SK-N-SH (cell line): ENCODE measurements around the gene TXNDC2. TPM values are rescaled to one million over a fixed set of nuclear protein-coding genes. Genes with fewer than 3 reads are reported as not detected.
"Not testable (repeated sequence)": the region's sequence is repeated elsewhere in the genome, so short reads cannot be mapped to it uniquely, and the experiment has no call there.

Experiments used
- CTCF ChIA-PET: fragments of 300-600, 350-600 bp; formaldehyde crosslinking; extraction: SDS; loops from one replicate; lab custom pipeline; 2021; lab: Yijun Ruan, JAX
- POLR2A ChIA-PET: fragments of 350-600 bp; sonication (Branson Sonifier 250); formaldehyde crosslinking; extraction: SDS; loops from one replicate; lab custom pipeline; 2020; ENCODE audit warnings: antibody characterized with exemption, inconsistent platforms; lab: Yijun Ruan, JAX
- DNase-seq: peaks from one replicate; pipeline ENCODE4 v3.0.0; 2012
- H2AFZ ChIP-seq: fragments of 200-600 bp; sonication (generic); 2 replicates; pipeline ENCODE4 v1.8.1; 2016; ENCODE audit warnings: antibody characterized with exemption, mild to moderate bottlenecking, low read depth
- H3F3A ChIP-seq: fragments of 200-600 bp; sonication (generic); replicated peaks from 2 replicates; pipeline ENCODE3; 2016; ENCODE audit warnings: antibody characterized with exemption, mild to moderate bottlenecking; ENCODE audit not compliant: insufficient read depth
- H3K27ac ChIP-seq, 2 experiments: fragments of 200-500 bp in 1 of 2; fragments of 200-600 bp in 1 of 2; sonication (Bioruptor generic) in 1 of 2; sonication (generic), shearing (Covaris generic) in 1 of 2; 2 replicates each; pipeline versions ENCODE4 v1.5.1 to v1.6.1; 2014 to 2016; ENCODE audit warnings: low read depth in 2 of 2, inconsistent platforms in 1 of 2, low read length in 1 of 2, mild to moderate bottlenecking in 1 of 2, mixed read lengths in 1 of 2
- H3K27me3 ChIP-seq: fragments of 200-600 bp; sonication (generic), shearing (Covaris generic); 2 replicates; pipeline ENCODE4 v1.6.1; 2016; ENCODE audit warnings: mixed run types; ENCODE audit not compliant: insufficient read depth
- H3K36me3 ChIP-seq, 2 experiments: fragments of 200-500 bp in 1 of 2; fragments of 200-600 bp in 1 of 2; sonication (Bioruptor generic) in 1 of 2; sonication (generic) in 1 of 2; replicated peaks in 1 of 2; 2 replicates each; pipeline versions ENCODE3 to v1.5.1; 2014 to 2016; ENCODE audit warnings: low read length in 1 of 2, mild to moderate bottlenecking in 1 of 2; ENCODE audit not compliant: insufficient read depth in 2 of 2, control insufficient read depth in 1 of 2
- H3K4me1 ChIP-seq, 2 experiments: fragments of 200-500 bp in 1 of 2; fragments of 200-600 bp in 1 of 2; sonication (Bioruptor generic) in 1 of 2; sonication (generic), shearing (Covaris generic) in 1 of 2; 2 replicates each; pipeline versions ENCODE4 v1.5.1 to v1.6.1; 2014 to 2016; ENCODE audit warnings: low read depth in 1 of 2, low read length in 1 of 2, mixed run types in 1 of 2; ENCODE audit not compliant: insufficient read depth in 2 of 2, control insufficient read depth in 1 of 2
- H3K4me2 ChIP-seq: fragments of 200-600 bp; sonication (generic), shearing (Covaris generic); 2 replicates; pipeline ENCODE4 v1.6.1; 2017; ENCODE audit warnings: mixed run types
- H3K4me3 ChIP-seq, 2 experiments: fragments of 200-500 bp in 1 of 2; fragments of 200-600 bp in 1 of 2; sonication (Bioruptor generic) in 1 of 2; sonication (generic), shearing (Covaris generic) in 1 of 2; 2 replicates each; pipeline versions ENCODE4 v1.5.1 to v1.8.1; 2014 to 2016; ENCODE audit warnings: low read depth in 2 of 2, inconsistent platforms in 1 of 2, low read length in 1 of 2, mild to moderate bottlenecking in 1 of 2, mixed read lengths in 1 of 2, moderate library complexity in 1 of 2
- H3K79me2 ChIP-seq: fragments of 200-600 bp; sonication (generic); 2 replicates; pipeline ENCODE4 v1.8.1; 2017; ENCODE audit warnings: mild to moderate bottlenecking; ENCODE audit not compliant: insufficient read depth
- H3K9ac ChIP-seq: fragments of 200-600 bp; sonication (generic); 2 replicates; pipeline ENCODE4 v1.6.1; 2017; ENCODE audit warnings: mixed run types
- H3K9me2 ChIP-seq: fragments of 200-600 bp; sonication (generic); 2 replicates; pipeline ENCODE4 v1.6.1; 2017; ENCODE audit warnings: mixed run types
- H3K9me3 ChIP-seq: fragments of 200-600 bp; sonication (generic); 2 replicates; pipeline ENCODE4 v1.6.1; 2017; ENCODE audit warnings: mixed run types, mild to moderate bottlenecking, moderate library complexity
- H4K20me1 ChIP-seq: fragments of 200-600 bp; sonication (generic); 2 replicates; pipeline ENCODE4 v1.6.1; 2017; ENCODE audit warnings: mild to moderate bottlenecking, mixed run types; ENCODE audit not compliant: insufficient read depth
- ELF1 ChIP-seq: IDR thresholded peaks from 2 replicates; pipeline ENCODE4 v1.4.0; 2012
- EP300 ChIP-seq, 2 experiments: IDR thresholded peaks; 2 replicates each; pipeline versions ENCODE4 v1.4.0 to v1.6.1; 2012; ENCODE audit warnings: borderline replicate concordance in 1 of 2, low read depth in 1 of 2, low read length in 1 of 2
- FOSL2 ChIP-seq: IDR thresholded peaks from 2 replicates; pipeline ENCODE4 v1.4.0; 2012; ENCODE audit warnings: low read depth, mild to moderate bottlenecking, moderate library complexity, borderline replicate concordance
- FOXM1 ChIP-seq: IDR thresholded peaks from 2 replicates; pipeline ENCODE4 v1.4.0; 2012; ENCODE audit warnings: low read depth, mild to moderate bottlenecking
- JUND ChIP-seq: IDR thresholded peaks from 2 replicates; pipeline ENCODE4 v1.4.0; 2012
- MXI1 ChIP-seq: IDR thresholded peaks from 2 replicates; pipeline ENCODE4 v1.6.1; 2012; ENCODE audit warnings: mild to moderate bottlenecking, low read depth, low read length, improper control_type of control experiment
- POLR2AphosphoS5 ChIP-seq: IDR thresholded peaks from 2 replicates; pipeline ENCODE4 v1.6.1; 2012; ENCODE audit warnings: low read depth, low read length
- RXRA ChIP-seq: IDR thresholded peaks from 2 replicates; pipeline ENCODE4 v1.4.0; 2012; ENCODE audit warnings: low read depth, mild to moderate bottlenecking, borderline replicate concordance
- TAF1 ChIP-seq: IDR thresholded peaks from 2 replicates; pipeline ENCODE4 v1.6.1; 2012; ENCODE audit warnings: low read depth, mild to moderate bottlenecking, low read length, moderate library complexity, borderline replicate concordance
- TCF12 ChIP-seq: IDR thresholded peaks from 2 replicates; pipeline ENCODE4 v1.4.0; 2012
- TEAD4 ChIP-seq: IDR thresholded peaks from 2 replicates; pipeline ENCODE4 v1.4.0; 2012; ENCODE audit warnings: mild to moderate bottlenecking, borderline replicate concordance; ENCODE audit not compliant: insufficient read depth
- WGBS: methylation state at CpG from one replicate; pipeline ENCODE4 v1.1.6; 2017; ENCODE audit warnings: low lambda C conversion rate; 5-methylcytosine and 5-hydroxymethylcytosine counted together
- polyA plus RNA-seq, 3 experiments: library from polyadenylated mRNA; depleted of rRNA; stranded (reverse); fragments of >200 nt; gene quantifications; 2 replicates each; pipeline ENCODE4 v1.2.3, GENCODE V29; 2012
- TF ChIP-seq, protein P1 (sequence below): fragments of 200-600 bp; sonication (generic); IDR thresholded peaks from 2 replicates; pipeline ENCODE4 v1.6.1; 2017; ENCODE audit warnings: antibody characterized with exemption, mild to moderate bottlenecking, moderate library complexity
- TF ChIP-seq, protein P2 (sequence below): IDR thresholded peaks from 2 replicates; pipeline ENCODE4; 2012

Gene TXNDC2
- polyA plus RNA-seq, 1 of the 3 experiments (the other 2 are of a cell fraction) = 0.07 TPM

DNA sequence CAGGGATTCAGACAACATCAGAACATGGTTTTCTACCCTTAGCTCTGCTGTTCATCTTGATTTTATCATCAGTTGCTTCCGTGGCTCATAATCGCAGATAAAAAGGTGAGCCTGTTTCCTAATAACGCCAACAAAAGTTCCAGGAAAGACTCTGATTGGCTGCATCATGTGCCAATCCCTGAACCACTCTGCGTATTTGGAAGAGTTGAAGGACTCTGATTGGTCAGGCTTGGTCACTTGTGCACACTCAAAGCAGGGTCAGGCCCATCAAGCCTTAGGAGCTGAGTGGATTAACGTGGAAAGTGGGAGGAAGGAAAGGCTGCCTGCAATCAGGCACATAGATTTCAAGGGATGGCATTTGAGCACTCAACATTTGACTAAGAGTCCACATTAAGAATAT is 11.4 kb downstream of the TXNDC2 start:
- Histone ChIP-seq H4K20me1 (no peaks in the 10 kb centered on the region), H3K9ac (no peak overlapping the region), H3K36me3 (no peaks in the 10 kb centered on the region), H3K4me3 (no peak overlapping the region), H3K27me3 (no peaks in the 10 kb centered on the region), H3K79me2 (no peaks in the 10 kb centered on the region), H3K4me2 (no peak overlapping the region), H3K9me2 (no peaks in the 10 kb centered on the region), H3F3A (peaks cover 4% of the 10 kb centered on the region), H2AFZ (no peak overlapping the region), H3K9me3 (no peaks in the 10 kb centered on the region), H3K4me1 (peaks cover 0 to 13% of the 10 kb centered on the region in 2 experiments; a peak in 2 of 4 replicates), H3K27ac (no peak overlapping the region)
- DNase-seq = no peak
- POLR2A ChIA-PET = no interaction called here
- CTCF ChIA-PET = no interaction called here
- WGBS = 96% methylated on average over 5 of the region's 5 CpGs
- TF ChIP-seq TAF1 (no peak), ELF1 (no peak), TEAD4 (no peak)

DNA sequence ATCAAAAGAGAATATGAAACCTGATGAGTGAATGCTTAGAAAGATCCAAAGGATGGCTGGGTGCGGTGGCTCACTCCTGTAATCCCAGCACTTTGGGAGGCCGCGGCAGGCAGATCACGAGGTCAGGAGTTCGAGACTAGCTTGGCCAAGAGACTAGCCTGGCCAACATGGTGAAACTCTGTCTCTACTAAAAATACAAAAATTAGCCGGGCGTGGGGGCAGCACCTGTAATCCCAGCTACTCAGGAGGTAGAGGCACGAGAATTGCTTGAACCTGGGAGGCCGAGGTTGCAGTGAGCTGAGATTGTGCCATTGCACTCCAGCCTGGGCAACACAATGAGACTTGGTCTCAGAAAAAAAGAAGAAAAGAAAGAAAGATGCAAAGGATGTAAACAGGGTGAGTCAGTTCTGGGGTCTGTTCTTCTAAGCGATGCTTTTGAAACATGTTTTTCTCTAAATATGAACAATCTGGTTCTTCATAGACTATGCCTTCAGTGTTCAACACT is 12.1 kb downstream of the TXNDC2 start:
- H3K36me3 ChIP-seq, H4K20me1 ChIP-seq, POLR2A ChIA-PET, H3K9ac ChIP-seq, H3K9me3 ChIP-seq, H3K79me2 ChIP-seq, DNase-seq, H3K4me2 ChIP-seq, H3K4me3 ChIP-seq, H3F3A ChIP-seq, H3K27me3 ChIP-seq, H2AFZ ChIP-seq, H3K9me2 ChIP-seq: not testable (repeated sequence)
- Histone ChIP-seq H3K27ac (peak overlapping the region in 1 of 2 experiments; percentile 59; a peak in 1 of 4 replicates), H3K4me1 (peaks cover 0 to 13% of the 10 kb centered on the region in 2 experiments; a peak in 2 of 4 replicates)
- CTCF ChIA-PET = interaction anchor here (0.6 kb wide), 1 partner anchor 278 kb away, joined by 3 read pairs; no protein-coding TSS in a partner anchor
- WGBS = 92% methylated on average over 10 of the region's 10 CpGs

DNA sequence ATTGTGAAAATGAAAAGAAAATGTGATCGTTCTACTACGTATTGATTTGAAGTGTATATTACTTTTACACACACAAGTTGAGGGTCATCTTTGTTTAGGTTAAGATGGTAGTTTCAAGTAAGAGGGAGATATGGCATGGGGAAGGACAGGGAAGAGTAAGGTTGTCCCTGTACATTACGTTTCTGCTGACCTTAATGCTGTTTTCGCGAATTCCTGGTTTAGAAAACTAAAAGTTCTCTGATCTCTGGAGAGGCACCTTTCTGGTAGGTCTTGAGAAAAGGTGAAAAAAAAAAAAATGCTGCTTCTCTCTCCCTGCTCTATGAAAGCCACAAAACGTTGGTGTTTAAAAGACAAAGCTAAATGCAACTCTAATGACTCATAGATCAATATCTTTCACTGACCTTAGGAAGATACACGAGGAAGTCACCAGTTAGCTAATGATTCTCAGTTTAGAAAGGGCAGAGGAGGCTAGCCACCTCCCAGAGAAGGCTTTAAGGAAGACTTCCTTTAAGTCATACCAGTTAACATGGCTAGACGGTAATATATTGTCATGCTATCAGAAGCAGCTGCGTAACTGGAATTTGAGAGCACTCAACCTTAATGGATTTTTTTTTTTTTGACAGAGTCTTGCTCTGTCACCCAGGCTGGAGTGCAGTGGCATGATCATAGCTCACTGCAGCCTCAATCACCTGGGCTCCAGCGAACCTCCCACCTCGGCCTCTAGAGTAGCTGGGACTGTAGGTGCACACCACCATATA is 13.2 kb downstream of the TXNDC2 start:
- POLR2A ChIA-PET = no interaction called here
- peak overlapping the region; percentile 62 for H3K4me2 ChIP-seq
- H3K9me3 ChIP-seq = no peaks in the 10 kb centered on the region
- H3K4me1 ChIP-seq = peaks cover 0 to 13% of the 10 kb centered on the region in 2 experiments; a peak in 2 of 4 replicates
- H3K9me2 ChIP-seq = no peaks in the 10 kb centered on the region
- peak overlapping the region; percentile 66 for H2AFZ ChIP-seq
- H3K79me2 ChIP-seq = no peaks in the 10 kb centered on the region
- DNase-seq = no peak
- no peaks in the 10 kb centered on the region for H3K27me3 ChIP-seq
- H3K4me3 ChIP-seq = no peak overlapping the region
- TF ChIP-seq FOXM1 = peak; percentile 44; the same call in 1 of the 2 replicates
- peak; percentile 21; the same call in 1 of the 2 replicates for TF ChIP-seq POLR2AphosphoS5
- TF ChIP-seq TCF12 = peak; percentile 60
- TF ChIP-seq, protein P1, sequence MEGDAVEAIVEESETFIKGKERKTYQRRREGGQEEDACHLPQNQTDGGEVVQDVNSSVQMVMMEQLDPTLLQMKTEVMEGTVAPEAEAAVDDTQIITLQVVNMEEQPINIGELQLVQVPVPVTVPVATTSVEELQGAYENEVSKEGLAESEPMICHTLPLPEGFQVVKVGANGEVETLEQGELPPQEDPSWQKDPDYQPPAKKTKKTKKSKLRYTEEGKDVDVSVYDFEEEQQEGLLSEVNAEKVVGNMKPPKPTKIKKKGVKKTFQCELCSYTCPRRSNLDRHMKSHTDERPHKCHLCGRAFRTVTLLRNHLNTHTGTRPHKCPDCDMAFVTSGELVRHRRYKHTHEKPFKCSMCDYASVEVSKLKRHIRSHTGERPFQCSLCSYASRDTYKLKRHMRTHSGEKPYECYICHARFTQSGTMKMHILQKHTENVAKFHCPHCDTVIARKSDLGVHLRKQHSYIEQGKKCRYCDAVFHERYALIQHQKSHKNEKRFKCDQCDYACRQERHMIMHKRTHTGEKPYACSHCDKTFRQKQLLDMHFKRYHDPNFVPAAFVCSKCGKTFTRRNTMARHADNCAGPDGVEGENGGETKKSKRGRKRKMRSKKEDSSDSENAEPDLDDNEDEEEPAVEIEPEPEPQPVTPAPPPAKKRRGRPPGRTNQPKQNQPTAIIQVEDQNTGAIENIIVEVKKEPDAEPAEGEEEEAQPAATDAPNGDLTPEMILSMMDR = no peak
- TF ChIP-seq, protein P2, sequence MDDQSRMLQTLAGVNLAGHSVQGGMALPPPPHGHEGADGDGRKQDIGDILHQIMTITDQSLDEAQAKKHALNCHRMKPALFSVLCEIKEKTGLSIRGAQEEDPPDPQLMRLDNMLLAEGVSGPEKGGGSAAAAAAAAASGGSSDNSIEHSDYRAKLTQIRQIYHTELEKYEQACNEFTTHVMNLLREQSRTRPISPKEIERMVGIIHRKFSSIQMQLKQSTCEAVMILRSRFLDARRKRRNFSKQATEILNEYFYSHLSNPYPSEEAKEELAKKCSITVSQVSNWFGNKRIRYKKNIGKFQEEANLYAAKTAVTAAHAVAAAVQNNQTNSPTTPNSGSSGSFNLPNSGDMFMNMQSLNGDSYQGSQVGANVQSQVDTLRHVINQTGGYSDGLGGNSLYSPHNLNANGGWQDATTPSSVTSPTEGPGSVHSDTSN = peak; percentile 9; the same call in 1 of the 2 replicates
- TF ChIP-seq MXI1 = no peak
- TF ChIP-seq JUND = peak; percentile 81
- TF ChIP-seq FOSL2 = peak; percentile 70; the same call in 1 of the 2 replicates
- peak; percentile 89 for TF ChIP-seq RXRA
- peak in 1 of 2 experiments; percentile 68; a peak in 1 of 4 replicates for TF ChIP-seq EP300 (IDR thresholded peaks at IDR 0.05; ENCODE audit: borderline replicate concordance in 1 of 2, low read depth in 1 of 2, low read length in 1 of 2)
- no peaks in the 10 kb centered on the region for H4K20me1 ChIP-seq
- no peak overlapping the region for H3K9ac ChIP-seq
- 57% methylated on average over 11 of the region's 11 CpGs for WGBS
- H3K36me3 ChIP-seq = no peaks in the 10 kb centered on the region
- H3F3A ChIP-seq = peaks cover 4% of the 10 kb centered on the region
- H3K27ac ChIP-seq = peak overlapping the region in 1 of 2 experiments; percentile 59; a peak in 2 of 4 replicates
- CTCF ChIA-PET = no interaction called here

DNA sequence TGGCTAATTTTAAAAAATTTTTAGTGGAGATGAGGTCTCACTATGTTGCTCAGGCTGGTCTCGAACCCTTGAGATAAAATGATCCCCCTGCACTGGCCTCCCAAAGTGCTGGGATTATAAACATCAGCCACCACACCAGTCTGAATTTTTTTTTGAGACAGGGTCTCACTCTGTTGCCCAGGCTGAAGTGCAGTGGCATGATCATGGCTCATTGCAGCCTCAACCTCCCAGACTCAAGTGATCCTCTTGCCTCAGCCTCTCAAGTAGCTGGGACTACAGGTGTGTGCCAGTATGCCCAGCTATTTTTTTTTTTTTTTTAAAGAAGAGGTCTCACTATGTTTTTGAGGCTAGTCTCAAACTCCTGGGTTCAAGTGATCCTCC is 13.8 kb downstream of the TXNDC2 start:
- not testable (repeated sequence) for H3K9me2 ChIP-seq

More for the DNA sequence above, 13.8 kb downstream of the TXNDC2 start:
- Histone ChIP-seq H3K4me1 (peaks cover 0 to 13% of the 10 kb centered on the region in 2 experiments; a peak in 2 of 4 replicates), H3K27ac (peak overlapping the region in 1 of 2 experiments; percentile 59; a peak in 2 of 4 replicates), H3K4me2 (peak overlapping the region; percentile 62)
- H3K9me3 ChIP-seq, H4K20me1 ChIP-seq, H2AFZ ChIP-seq, CTCF ChIA-PET, H3K4me3 ChIP-seq, DNase-seq, POLR2A ChIA-PET, H3K79me2 ChIP-seq, H3K9ac ChIP-seq, H3K27me3 ChIP-seq, H3K36me3 ChIP-seq, H3F3A ChIP-seq: not testable (repeated sequence)
- 86% methylated on average over 1 of the region's 1 CpG for WGBS
